Mesenteric fat pad (tissue), 1 donor: Measurements from ENCODE around the gene BIRC3. TPM values are rescaled to one million over a fixed set of nuclear protein-coding genes. Genes with fewer than 3 reads are reported as not detected.
A peak's percentile ranks its signal among the peaks of the same experiment; 100 is the strongest.

Source experiments
- DNase-seq: peaks from one replicate; pipeline ENCODE4 v3.0.0-alpha.2; 2020; ENCODE audit warnings: low spot score
- long read RNA-seq: library from polyadenylated mRNA; unstranded; transcript quantifications from one replicate; pipeline ENCODE4 v2.0.0, GENCODE V29; 2020
- total RNA-seq: library from RNA; stranded (reverse); fragmentation: NEBNext Ultra II Directional; extraction: Animal tissue kit (Norgen Biotek cat#: 25700); gene quantifications from one replicate; pipeline ENCODE4 v1.2.1, GENCODE V29; 2021
- donor health status: DM: yes; HTN: yes; CAD: no.

Gene BIRC3
- 5.3 TPM for total RNA-seq
- long read RNA-seq, partial matches to known transcripts = 4 of 7 reads
- long read RNA-seq, other reads (novel, unspliced or antisense) = 3 of 7 reads

- peak; percentile 91 for DNase-seq
These were observed at the start of gene BIRC3 for GRCh38 chr11:102317099-102317767. TSS of gene BIRC3 (plus strand) at chr11:102317484. CDS start at chr11:102324510, 7,026 bp downstream.

- DNase-seq = no peak
These were observed 49.7 kb upstream of the BIRC3 start for GRCh38 chr11:102267609-102268008.

- peak; percentile 90 for DNase-seq
These were observed 49.0 kb upstream of the BIRC3 start for GRCh38 chr11:102268083-102268984.

DNA sequence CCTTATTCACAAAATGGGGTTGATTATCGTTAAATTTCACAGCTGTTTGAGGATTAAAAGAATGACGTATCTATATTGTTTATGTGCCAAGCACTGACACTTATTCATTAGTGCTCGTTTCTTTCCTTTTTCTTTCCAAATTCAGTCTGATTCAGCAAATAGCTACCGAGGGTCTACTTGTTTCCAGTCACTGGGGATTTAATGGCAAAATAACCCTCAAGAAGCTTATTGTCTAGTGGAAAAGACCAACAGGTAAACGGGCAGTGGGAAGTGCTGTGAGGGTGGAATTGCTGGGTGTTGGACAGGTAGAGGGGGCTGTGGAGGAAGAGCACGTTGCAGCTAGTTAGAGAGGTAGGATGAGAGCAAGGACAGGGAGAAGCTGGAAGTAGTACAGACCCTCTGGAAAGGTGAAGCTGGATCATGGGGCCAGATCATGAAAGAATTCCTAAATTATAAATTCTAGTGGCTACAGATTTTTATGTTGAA is 48.3 kb upstream of the BIRC3 start:
- no peak for DNase-seq

- DNase-seq = no peak
These were observed 47.4 kb upstream of the BIRC3 start for GRCh38 chr11:102269927-102270326.

- DNase-seq = no peak
These were observed 45.0 kb upstream of the BIRC3 start for GRCh38 chr11:102272047-102272824.

GRCh38 chr11:102274628-102275027 is 42.7 kb upstream of the BIRC3 start:
- no peak for DNase-seq

GRCh38 chr11:102276362-102276761 is 40.9 kb upstream of the BIRC3 start:
- no peak for DNase-seq

GRCh38 chr11:102276783-102277182 is 40.5 kb upstream of the BIRC3 start:
- no peak for DNase-seq

- no peak for DNase-seq
These were observed 37.6 kb upstream of the BIRC3 start for GRCh38 chr11:102279641-102280170.

- DNase-seq = no peak
These were observed 36.9 kb upstream of the BIRC3 start for GRCh38 chr11:102280245-102280833.

DNA sequence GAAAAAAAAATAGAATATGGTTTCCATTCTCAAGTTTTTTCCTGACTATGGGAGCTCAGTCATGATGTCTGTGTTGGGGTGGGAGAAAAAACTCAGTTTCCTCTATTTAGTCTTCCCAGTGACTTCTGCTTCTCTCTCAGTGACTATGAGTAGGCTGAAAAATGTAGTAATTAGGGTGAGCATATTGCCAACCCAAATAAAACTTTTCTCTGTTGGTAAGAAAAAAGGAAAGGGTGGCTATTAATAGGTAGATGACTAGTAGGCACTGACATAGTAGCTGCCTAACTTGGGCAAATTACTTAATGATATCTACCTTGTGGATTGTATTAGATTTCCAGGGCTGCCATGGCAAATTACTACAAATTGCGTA is 34.2 kb upstream of the BIRC3 start:
- DNase-seq = no peak

DNA sequence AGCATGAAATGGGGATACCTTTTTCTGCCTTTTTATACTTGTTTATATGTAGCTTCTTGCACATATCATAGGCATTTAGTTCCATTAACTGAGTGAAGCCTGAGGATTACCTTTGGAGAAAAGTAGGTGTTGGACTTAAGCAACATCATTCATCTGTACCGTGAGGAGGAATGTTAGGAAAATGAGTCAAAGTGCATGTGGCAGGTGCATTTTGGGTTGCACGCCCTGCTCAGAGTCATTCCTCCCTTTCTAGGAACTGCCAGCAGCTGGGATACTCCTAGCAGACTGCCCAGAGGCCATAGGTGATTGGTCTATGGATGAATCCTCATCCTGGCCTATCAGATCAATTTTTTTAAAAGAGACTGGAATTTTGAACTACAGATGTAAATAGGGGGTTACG is 33.3 kb upstream of the BIRC3 start:
- DNase-seq = no peak

DNA sequence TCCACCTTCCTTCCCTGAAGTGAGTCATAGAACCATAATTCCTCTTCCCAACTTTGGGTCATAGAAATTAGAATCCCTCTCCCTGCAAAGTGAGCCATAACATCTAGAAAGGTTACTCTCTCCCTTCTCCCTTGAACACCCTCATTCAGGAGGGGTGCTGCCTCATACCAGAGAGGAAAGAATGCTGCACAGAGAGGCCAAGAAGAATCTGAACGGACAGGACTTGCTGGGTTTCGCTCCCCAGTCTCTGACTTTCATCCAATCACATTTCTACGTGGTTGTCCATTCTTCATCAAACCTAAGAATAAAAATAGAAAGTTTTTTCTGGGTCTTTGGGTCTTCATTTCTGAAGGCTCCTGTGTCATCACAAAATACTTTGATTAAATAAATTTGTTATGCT is 31.0 kb upstream of the BIRC3 start:
- no peak for DNase-seq

- no peak for DNase-seq
These were observed 29.1 kb upstream of the BIRC3 start for GRCh38 chr11:102287964-102288724.

DNA sequence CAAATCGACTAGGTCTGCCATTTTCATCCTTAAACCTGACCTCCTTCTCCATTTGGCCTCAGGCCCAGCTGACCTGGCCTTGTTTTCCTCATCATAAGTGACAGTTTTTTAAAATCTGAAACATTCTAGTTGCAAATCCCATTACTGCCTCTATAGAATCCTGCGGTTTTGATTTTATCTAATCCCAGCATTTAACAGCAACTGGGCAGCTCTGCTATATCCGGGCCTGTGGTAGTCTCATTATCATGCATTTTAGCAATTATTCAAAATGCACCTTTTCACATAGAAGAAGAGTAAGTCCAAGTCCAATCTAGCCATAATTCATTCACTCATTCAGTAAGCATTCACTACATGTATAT is 28.6 kb upstream of the BIRC3 start:
- no peak for DNase-seq

DNA sequence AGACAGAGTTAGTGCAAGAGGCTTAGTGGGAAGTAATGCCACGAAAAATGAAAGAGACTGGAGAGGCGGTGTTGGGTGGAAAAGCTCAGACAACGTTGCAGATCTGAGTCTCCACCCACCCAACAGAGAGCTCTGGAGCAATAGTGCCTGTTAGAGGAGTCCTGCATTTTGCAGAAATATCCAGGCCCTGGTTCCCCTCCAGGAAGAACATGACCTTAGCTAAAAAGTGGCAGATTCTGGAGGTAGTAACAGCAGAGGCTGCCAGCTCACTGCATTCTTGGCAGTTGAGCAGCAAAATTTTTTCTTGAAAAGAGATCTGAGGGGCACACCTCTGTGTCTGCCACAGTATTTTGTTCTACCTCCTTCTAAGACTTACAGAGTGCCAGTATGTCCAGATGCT is 27.7 kb upstream of the BIRC3 start:
- DNase-seq = no peak

GRCh38 chr11:102291831-102292230 is 25.5 kb upstream of the BIRC3 start:
- DNase-seq = no peak

GRCh38 chr11:102292933-102293332 is 24.4 kb upstream of the BIRC3 start:
- no peak for DNase-seq
